Ishikawa (cell line): ENCODE measurements around the gene IMPDH2.
A peak's percentile ranks its signal among the peaks of the same experiment; 100 is the strongest.

ENCODE experiments used
- CEBPB ChIP-seq: IDR thresholded peaks from 2 replicates; pipeline ENCODE4 v1.6.1; 2012
- CREB1 ChIP-seq: IDR thresholded peaks from 2 replicates; pipeline ENCODE4 v1.6.1; 2012; ENCODE audit warnings: low read depth
- EGR1 ChIP-seq: IDR thresholded peaks from 2 replicates; pipeline ENCODE4 v1.6.1; 2012
- EP300 ChIP-seq: IDR thresholded peaks from 2 replicates; pipeline ENCODE4 v1.6.1; 2012; ENCODE audit warnings: borderline replicate concordance
- FOXM1 ChIP-seq: IDR thresholded peaks from 2 replicates; pipeline ENCODE4 v1.6.1; 2012; ENCODE audit warnings: low read depth, borderline replicate concordance
- MAX ChIP-seq: IDR thresholded peaks from 2 replicates; pipeline ENCODE4 v1.6.1; 2012
- NFIC ChIP-seq: IDR thresholded peaks from 2 replicates; pipeline ENCODE4 v1.6.1; 2012
- RAD21 ChIP-seq: IDR thresholded peaks from 2 replicates; pipeline ENCODE4 v1.6.1; 2012; ENCODE audit warnings: low read depth
- TAF1 ChIP-seq: IDR thresholded peaks from 2 replicates; pipeline ENCODE4 v1.6.1; 2012; ENCODE audit warnings: low read depth, mild to moderate bottlenecking
- TCF12 ChIP-seq: IDR thresholded peaks from 2 replicates; pipeline ENCODE4 v1.6.1; 2012; ENCODE audit warnings: low read depth
- TEAD4 ChIP-seq: IDR thresholded peaks from 2 replicates; pipeline ENCODE4 v1.6.1; 2012
- YY1 ChIP-seq: IDR thresholded peaks from 2 replicates; pipeline ENCODE4 v1.6.1; 2012; ENCODE audit warnings: low read depth
- ZBTB7A ChIP-seq: IDR thresholded peaks from 2 replicates; pipeline ENCODE4 v1.6.1; 2012; ENCODE audit warnings: low read depth
- TF ChIP-seq, protein P1 (sequence below): IDR thresholded peaks from 2 replicates; pipeline ENCODE4 v1.6.1; 2012
- TF ChIP-seq, protein P2 (sequence below): IDR thresholded peaks from 2 replicates; pipeline ENCODE4 v1.6.1; 2012; ENCODE audit warnings: low read depth, mild to moderate bottlenecking

Gene IMPDH2

DNA sequence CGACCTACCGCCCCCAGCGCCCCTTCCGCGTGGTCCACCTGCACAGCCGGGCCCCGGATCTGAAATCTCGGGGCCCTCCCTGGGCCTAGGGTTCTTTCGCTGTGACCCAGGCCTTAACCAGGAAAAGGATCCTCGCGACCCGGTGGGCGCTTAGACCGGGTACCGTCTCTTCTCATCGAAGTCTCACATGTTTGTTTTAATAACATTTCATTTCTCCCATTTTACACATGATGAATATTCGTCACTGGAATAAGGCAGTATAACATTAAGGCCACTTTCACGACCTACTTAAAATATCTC, 10.5 kb downstream of the IMPDH2 start:
- TF ChIP-seq, protein P1, sequence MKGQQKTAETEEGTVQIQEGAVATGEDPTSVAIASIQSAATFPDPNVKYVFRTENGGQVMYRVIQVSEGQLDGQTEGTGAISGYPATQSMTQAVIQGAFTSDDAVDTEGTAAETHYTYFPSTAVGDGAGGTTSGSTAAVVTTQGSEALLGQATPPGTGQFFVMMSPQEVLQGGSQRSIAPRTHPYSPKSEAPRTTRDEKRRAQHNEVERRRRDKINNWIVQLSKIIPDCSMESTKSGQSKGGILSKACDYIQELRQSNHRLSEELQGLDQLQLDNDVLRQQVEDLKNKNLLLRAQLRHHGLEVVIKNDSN: no peak
- TF ChIP-seq EP300: no peak
- no peak for TF ChIP-seq CEBPB

- TF ChIP-seq EGR1 (no peak), CREB1 (peak; percentile 81), YY1 (peak; percentile 67), TAF1 (no peak), TEAD4 (0 out of 2 replicates have a peak, but pooled peaks have one; percentile 11), ZBTB7A (0 out of 2 replicates have a peak, but pooled peaks have one; percentile 79), NFIC (no peak), CEBPB (no peak), FOXM1 (0 out of 2 replicates have a peak, but pooled peaks have one; percentile 17), TCF12 (0 out of 2 replicates have a peak, but pooled peaks have one; percentile 12), EP300 (0 out of 2 replicates have a peak, but pooled peaks have one; percentile 8), MAX (peak; percentile 70), RAD21 (no peak)
- TF ChIP-seq, protein P1: no peak
- TF ChIP-seq, protein P2, sequence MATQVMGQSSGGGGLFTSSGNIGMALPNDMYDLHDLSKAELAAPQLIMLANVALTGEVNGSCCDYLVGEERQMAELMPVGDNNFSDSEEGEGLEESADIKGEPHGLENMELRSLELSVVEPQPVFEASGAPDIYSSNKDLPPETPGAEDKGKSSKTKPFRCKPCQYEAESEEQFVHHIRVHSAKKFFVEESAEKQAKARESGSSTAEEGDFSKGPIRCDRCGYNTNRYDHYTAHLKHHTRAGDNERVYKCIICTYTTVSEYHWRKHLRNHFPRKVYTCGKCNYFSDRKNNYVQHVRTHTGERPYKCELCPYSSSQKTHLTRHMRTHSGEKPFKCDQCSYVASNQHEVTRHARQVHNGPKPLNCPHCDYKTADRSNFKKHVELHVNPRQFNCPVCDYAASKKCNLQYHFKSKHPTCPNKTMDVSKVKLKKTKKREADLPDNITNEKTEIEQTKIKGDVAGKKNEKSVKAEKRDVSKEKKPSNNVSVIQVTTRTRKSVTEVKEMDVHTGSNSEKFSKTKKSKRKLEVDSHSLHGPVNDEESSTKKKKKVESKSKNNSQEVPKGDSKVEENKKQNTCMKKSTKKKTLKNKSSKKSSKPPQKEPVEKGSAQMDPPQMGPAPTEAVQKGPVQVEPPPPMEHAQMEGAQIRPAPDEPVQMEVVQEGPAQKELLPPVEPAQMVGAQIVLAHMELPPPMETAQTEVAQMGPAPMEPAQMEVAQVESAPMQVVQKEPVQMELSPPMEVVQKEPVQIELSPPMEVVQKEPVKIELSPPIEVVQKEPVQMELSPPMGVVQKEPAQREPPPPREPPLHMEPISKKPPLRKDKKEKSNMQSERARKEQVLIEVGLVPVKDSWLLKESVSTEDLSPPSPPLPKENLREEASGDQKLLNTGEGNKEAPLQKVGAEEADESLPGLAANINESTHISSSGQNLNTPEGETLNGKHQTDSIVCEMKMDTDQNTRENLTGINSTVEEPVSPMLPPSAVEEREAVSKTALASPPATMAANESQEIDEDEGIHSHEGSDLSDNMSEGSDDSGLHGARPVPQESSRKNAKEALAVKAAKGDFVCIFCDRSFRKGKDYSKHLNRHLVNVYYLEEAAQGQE: no peak
Measured at GRCh38 chr3:49017971-49018706, 11.1 kb downstream of the IMPDH2 start, which contains the start of gene DALRD3. TSS of gene DALRD3 (minus strand) at chr3:49018580. CDS start at chr3:49018564, 16 bp downstream.

DNA sequence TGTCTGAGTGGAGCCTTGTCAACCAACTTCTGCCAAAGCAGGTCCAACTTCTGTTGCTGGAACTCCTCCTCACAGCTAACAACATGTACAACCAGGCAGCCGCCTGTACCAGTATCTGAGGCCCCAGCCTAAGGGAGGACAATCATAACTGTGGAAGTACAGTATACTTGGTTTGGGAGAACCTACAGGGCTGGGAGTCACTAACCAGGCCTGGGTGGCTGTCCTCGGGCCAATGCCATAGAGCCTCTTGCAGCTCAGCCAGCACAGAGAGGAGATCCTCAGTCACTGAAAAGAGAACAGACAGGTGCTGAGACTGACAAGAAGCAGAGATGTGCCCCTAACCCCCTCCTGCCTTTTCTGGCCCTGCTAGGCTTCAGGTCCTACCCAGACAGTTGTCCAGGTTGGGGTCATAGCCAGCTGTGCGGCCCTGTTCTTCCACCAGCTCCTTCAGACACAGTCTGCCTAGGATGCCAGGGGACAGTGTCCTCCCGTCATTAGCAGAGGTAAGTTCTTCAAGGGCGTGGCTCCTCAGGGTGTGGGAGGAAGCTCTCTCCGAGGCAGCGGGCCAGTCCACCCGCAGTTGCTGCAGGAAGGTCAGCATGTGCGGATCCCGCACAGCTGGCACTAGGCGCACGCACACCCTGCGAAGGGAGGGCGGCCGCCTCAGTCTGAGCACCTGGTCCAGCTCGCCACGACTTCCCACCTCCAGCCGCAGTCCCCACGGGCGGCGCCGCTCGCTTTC, 11.8 kb downstream of the IMPDH2 start:
- TF ChIP-seq EP300 (no peak), FOXM1 (no peak), MAX (no peak), RAD21 (no peak), YY1 (no peak), NFIC (no peak), EGR1 (no peak)
- TF ChIP-seq, protein P1: no peak
- TF ChIP-seq, protein P2: no peak

- TF ChIP-seq EGR1 (no peak), EP300 (no peak), FOXM1 (no peak), YY1 (no peak), TEAD4 (no peak), RAD21 (no peak), CREB1 (no peak), TAF1 (no peak), ZBTB7A (no peak), MAX (no peak), TCF12 (no peak), NFIC (no peak), CEBPB (no peak)
- TF ChIP-seq, protein P2: no peak
- TF ChIP-seq, protein P1: no peak
Measured at GRCh38 chr3:49016414-49017228, 12.6 kb downstream of the IMPDH2 start.
